NCI-H2196 treated with DMSO at 0.1 percent for 48 hours (cell line): ENCODE measurements around the gene ORC4.

Source experiments
- DNase-seq: peaks from one replicate; lab custom pipeline; 2025; ENCODE audit not compliant: unreplicated experiment; lab: John Stamatoyannopoulos, UW

Gene ORC4

DNA sequence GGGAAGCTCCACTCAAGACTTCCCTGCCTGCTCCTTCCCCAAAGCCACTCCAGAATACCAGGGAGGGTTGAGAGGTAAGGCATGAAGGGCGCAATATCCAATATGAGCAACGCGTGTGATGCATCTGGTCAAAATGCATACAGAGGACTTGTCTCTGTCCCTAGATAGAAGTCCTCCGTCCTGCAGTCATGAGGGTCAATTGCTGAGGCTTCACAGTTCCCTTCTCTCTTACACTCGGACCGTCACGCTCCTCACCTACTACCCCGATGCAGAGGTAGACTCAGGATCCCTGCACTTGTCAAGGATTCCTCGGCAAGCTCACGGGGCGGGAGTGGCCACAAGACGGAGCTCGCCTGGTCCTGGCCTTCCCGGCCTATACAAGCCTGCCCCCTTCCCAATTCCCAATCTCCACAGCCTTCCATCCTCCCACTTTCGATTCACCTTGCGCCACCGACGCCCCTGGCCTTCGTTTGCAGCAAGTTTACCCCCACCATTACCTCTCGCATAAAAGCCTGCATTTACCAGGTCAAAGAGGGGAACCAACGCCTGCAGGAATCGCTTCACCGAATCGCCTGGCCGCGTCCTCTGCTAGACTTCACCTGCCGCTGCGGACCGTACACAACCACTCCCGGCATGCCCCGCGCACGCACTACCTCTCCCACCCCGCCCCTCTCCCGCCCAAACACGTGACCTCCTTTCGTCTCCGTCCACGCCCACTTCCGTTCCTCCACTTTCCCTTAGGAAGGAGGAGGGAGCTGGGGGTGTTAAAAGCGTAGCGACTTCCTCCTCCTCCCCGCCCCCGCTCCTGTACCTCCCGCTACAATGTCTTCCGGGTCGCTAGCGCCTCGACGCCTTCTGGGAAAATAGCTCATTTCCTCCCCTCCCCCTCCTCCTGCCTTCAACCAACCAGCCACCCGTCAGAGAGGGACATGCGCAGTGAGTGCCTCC, at the start of gene ORC4:
TSS of gene ORC4 (minus strand) at position 627 of the 948 bp plus-strand sequence. CDS start 44,779 bp downstream, outside the sequence.
- DNase-seq = peak; percentile 100

DNA sequence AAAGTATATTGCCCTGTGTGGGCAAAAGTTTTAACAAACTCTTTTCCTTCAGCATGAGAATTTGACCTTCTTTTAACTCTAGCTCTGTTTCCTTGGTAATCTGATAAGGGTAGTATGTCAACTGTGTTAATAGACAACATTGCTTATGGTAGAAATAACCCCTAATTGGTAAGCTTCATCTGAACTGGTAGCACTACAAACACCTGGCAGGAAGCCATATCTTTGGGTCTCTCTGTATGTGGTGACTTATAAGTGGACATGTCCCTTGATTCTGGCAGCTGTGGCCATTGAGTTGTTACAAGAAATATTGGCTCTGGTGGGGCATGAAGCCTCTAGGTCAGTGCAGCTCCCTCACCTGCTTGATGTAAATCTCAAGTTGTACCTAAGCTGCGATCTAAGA, 47.3 kb upstream of the ORC4 start:
- no peak for DNase-seq

DNA sequence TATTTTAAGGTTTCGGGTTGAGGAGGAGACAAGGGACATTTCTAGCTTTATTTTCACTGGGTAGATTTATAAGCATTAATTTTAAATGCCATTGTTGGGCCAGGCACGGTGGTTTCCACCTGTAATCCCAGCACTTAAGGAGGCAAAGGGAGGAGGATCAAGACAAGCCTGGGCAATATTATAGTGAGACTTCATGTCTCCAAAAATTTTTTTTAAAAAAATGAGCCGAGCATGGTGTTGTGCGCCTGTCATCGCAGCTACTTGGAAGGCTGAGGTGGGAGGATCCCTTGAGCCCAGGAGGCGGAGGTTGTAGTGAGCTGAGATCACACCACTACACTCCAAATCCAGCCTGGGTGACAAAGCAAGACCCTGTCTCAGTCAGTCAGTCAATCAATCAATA, 45.4 kb upstream of the ORC4 start:
- no peak for DNase-seq

DNA sequence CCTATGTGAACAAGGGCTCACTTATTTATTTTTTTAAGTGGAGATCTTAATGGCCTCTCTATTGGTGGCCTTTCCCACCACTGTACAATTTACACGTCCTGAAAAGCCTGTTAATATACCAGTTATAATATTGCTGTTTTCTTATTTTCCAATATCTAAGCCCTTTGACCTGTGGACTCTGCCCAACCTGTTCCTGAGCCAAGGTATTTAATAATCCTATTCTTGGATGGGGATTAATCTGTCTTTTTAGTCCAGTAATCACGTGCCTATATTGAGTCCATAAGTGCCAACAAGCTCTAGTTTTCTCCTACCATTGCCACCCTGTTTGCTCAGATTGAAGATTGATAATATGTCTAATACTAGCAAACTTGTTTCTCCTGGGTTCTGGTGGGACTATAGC, 43.1 kb upstream of the ORC4 start:
- DNase-seq = no peak

DNA sequence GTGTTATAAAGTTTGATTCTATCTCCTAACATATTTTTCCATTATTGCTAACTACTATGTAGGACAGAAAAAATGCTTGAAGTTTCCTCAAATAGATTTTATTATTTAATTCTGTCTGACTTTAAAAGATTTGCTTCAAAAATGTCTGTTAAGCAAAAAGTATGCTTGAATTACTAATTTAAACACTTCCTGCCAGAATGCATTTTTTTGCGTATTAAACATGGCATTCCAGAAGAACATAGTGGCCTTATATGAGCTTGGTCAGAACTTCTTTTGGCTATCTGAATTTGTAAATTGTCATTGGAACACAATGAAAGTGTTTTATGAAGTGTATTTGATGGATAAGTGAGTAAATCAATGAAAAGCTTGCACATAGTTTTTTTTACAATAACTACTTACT, 38.1 kb upstream of the ORC4 start:
- no peak for DNase-seq

DNA sequence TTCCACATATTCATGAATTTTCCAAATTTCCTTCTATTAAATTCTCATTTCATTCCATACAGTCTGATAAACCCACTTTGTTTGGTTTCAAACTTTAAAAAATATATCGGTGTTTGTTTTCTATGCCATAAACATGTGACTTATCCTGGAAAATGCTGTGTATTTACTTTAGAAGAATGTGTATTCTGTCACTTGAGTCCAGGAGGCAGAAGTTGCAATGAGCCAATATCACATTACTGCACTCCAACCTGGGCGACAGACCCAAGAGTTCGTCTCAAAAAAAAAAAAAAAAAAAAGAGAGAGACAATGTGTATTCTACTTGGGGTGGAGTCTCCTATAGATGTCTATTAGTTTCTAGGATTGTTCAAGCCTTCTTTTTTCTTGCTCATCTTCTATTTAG, 32.1 kb upstream of the ORC4 start:
- DNase-seq = no peak

DNA sequence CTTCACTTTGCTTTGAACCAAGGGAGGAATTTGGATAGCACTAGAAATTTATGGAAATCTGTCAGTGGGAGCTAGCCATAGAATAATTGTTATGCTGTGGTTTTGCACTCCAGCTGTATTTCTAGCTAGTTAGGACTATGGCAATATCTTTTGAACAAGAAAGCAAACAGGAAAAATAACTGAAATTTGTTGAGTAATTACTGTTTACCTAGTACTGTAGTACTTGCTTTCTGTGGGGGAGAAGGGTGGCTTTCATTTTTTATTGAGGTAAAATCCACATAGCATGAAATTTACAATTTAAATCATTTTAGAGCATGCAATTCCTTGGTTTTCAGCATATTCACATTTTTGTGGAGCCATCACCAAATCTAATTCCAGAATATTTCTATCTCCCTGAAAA, 28.7 kb upstream of the ORC4 start:
- no peak for DNase-seq

DNA sequence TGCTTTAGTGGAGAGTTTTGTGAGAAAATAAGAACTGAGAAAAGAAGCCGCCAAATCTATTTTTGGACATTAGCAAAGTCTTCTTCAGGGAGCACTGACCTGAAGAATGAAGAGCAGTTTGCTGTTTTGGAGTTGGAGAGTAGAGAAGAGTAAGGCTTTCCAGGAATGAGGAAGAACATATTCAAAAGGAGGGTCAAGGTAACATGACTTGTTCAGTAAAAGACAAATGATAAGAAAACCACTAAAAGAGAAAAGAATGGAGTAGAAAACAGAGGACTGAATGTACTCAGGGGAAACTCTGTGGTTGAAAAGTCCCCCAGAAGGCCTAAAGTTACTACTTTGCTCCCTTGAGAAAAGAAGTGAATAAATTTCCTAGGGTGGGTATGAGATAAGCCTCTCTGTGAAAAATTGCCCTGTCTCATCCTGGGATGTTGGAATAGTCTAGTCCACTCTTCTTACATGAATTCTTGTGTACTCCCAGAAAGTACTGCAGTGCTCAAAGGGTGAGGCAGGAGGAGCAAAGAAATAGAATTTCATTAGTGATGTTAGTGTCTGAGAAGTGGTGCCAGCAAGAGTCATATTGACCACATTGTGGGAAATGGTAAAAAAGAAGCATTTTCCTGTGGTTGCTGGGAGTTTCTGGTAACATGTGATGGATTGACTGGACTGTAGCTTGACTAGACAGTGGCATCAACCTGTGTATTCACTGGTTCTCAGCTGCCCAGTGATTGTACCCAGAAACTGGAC, 28.1 kb upstream of the ORC4 start:
- DNase-seq = no peak

DNA sequence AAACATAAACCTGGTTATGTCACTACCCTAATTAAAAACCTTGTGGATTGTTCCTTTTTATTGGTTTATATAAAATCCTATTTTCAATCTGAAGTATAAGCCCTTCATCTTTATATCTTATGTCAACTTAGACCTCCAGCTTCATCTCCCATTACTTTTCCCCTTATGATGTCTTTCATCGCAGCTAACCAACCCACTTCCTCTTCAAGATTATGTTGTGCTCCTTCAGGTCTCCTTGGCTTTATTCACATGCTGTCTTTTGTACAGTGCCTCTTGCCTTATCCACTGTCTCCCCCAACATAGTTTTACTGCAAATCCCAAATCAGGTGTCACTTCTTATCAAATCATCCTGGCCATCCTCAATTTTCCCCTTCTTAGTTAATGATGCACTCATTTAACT, 26.3 kb upstream of the ORC4 start:
- DNase-seq = no peak

DNA sequence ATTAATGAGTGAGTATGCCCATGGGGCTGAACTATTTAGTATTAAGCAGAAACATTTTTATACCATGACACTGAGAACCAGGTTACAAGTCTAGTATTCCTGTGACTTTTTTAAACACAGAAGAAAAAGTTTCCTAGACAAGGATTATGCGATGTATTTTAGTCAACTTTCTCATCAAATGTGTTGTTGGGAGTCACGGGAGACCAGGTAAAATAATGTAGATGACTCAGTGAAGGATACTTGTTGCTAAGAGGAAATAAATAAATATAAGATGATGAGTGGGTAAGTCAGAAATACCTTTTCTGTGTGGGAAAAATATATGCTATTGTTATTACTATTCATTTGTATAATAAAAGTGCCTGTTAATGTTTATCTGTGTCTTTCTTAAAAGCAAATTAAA, 23.8 kb upstream of the ORC4 start:
- no peak for DNase-seq

DNA sequence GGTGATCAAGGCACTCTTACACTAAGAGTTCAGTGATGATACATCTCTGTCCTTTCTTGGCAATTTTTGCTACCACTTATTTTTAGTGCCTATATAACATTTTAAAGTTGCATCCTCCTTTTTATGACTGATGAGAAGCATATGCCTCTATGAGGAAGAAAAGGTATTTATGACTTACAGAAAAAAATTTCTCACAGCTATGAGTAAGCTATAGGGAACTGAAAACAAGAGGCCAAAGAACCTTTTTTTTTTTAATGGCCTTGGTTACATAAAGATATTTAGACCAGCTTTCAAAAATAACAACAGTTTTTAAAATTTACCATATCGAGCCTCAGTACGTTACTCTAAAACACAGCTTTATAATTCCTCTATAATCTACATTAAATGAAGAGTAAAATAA, 21.7 kb upstream of the ORC4 start:
- no peak for DNase-seq

DNA sequence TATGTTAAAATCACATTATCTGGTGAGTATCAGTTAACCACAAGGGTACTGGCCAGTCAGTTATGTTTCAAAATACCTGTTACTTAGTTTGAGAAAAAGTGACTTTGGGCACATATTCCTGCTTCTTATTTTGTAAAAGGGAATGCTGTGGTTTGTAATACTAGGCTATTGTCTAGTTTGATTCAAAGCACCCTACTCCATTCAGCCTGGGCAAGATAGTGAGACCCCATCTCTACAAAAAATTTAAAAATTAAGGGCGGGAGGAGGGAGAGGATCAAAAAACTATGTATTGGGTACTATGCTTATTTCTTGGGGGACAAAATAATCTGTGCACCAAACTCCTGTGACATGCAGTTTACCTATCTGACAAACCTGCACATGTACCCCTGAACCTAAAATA, 19.2 kb upstream of the ORC4 start:
- DNase-seq = no peak

DNA sequence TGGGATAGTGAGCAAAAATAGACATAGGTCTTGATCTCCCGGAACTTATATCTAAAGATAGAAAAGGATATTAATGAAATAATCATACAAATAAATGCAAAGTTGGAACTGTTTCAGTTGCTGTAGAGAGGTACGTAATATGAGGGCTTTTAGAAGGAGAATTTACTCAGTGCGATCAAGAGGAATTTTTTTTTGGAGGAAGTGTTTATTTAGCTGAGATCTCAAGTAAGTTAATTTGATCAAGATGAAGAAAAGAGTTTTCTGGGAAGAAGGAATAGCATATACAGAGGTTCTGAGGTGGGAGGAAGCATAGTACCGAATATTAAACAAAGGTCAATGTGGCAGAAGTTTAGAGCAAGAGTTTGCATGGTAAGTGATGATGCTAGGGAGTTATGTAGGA, 11.7 kb upstream of the ORC4 start:
- no peak for DNase-seq

DNA sequence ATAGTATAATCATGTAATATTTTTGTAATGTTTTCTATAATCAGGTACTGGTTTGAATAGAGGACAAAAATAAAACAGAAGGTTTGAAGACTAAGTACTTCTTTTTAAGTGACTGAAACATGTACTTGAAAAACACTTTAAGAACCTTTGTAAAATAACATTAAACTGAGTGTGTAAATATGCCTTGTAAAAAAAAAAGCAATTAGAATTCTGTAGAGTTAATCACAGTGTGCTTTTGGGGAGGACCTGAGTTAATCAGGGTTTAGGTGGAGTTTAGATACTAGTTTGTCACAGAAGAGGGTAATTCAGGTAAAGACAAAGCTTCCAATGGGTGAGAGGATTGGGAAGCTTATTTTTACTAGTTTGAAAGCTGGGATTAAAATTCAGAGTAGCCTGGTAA, 10.6 kb upstream of the ORC4 start:
- no peak for DNase-seq

DNA sequence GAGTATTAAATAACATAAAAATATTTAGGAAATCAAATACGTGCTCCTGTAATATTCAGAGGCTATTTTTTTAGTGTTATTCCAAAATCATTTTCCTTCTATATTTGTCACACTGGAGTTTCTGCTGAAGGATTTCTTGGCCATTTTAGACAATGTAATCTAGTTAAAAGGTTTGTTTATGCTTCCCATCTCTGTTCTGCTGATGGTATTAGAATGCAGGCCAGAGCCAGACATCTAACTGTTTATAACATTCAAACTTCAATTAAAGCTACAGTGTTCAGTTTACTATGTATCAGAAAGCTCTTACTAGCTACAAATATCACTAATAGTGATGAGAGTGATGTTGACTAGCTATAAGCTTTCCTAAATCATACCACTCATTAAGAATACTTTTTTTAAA, 8.2 kb upstream of the ORC4 start:
- DNase-seq = no peak

DNA sequence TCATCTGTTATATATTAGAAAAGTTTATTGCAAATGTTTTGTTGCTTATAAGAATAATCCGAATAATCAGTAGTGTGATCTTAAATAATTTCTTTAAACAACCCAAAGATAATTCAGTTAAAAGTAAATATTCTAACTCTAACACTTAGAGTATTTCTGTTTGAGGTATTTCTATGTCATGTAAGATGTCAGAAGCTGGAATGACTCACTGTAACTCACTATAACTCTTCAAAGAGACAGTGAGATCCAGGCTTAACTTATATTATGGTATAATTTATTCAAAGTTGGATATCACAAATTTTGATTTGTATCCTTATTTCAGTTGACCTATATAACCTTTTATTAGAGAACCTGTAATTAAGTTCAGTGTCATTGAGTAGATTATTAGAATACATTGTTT, 7.3 kb upstream of the ORC4 start:
- DNase-seq = no peak

DNA sequence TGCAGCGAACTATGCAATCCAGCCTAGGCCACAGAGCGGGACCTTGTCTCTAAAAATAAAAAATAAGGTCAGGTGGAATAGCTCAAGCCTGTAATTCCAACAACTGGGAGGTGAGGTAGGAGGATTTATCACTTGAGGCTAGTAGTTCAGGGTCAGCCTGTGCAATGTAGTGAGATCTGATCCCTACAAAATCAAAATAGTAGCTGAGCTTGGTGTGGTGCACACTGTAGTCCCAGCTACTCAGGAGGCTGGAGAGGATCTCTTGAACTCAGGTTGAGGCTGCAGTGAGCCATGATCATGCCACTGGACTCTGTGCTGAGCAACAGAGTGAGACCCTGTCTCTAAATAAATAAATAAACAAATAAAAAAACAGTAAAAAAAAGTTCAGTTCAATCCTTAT, 6.0 kb upstream of the ORC4 start:
- DNase-seq = no peak

DNA sequence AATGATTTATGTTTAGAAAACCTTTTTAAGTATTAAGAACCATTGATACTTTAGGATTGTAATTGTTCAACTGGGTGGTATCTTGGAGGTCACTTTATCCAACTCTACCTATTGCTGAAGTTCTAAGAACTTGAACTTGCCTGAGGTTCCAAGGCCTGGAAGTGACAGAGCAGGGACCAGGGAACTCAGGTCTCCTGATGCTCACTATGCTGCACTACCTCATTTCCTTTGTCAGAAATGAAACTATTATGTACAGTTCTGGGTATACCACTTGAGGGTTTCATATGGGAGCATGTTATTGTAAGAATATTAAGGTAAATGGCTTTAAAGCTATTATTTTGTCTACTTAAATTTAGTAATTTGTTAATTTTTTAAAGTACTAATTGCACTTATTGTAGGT, 3.3 kb upstream of the ORC4 start:
- no peak for DNase-seq

DNA sequence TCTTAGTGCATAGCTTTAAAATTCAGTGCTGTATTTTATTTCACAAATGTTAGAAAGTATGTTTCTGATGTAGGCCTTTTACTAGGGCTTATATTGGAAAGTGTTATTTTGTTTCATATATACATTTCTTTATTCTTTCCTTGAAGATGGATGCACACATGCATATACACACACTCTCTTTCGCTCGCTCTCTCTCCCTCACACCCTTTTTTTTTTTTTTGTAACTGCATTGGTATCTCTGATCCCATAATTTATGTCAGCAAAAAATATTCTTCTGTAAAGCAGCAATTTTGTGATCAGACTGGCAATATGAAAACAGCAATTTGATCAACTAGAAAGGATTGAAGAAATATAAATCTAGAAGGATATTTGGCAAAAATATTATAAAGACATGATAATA, 2.3 kb upstream of the ORC4 start:
- DNase-seq = no peak

DNA sequence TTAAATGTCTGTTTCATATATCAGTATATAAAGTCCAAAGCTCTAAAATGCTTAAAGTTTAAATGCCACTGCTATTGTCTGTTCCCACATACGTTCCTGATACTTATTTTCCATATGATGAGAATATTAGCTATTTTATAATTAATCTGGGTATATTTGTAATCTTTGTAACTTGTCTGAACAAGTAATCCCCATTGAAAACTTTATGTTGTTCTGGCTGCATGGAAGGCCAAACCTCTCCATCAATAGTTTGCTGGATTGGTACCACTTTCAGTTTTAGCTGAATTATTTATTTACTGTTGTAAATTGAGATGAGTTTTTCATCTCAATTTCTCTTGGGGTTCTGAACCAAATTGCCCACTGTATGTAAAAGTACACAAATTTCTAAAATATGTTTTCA, 1.8 kb upstream of the ORC4 start:
- DNase-seq = no peak

DNA sequence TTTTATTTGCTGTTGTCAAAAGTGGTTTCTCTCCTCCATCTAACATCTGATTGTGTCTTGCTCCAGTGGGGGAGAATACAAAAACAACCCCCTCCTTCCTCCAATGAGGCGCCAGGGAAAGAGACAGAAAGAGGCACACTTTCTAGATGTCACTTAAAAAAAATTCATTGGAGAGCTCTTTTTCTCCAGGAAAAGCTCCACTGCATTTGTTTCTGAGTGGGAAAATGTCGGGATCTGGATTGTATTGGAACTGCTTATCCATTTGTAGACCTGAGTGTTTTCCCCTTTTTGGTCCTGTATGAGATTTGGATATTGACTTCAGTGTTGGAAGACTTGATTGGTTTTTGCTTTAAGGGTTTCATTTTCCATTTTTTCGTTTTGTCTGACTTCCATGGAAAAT, 1.3 kb upstream of the ORC4 start:
- no peak for DNase-seq

DNA sequence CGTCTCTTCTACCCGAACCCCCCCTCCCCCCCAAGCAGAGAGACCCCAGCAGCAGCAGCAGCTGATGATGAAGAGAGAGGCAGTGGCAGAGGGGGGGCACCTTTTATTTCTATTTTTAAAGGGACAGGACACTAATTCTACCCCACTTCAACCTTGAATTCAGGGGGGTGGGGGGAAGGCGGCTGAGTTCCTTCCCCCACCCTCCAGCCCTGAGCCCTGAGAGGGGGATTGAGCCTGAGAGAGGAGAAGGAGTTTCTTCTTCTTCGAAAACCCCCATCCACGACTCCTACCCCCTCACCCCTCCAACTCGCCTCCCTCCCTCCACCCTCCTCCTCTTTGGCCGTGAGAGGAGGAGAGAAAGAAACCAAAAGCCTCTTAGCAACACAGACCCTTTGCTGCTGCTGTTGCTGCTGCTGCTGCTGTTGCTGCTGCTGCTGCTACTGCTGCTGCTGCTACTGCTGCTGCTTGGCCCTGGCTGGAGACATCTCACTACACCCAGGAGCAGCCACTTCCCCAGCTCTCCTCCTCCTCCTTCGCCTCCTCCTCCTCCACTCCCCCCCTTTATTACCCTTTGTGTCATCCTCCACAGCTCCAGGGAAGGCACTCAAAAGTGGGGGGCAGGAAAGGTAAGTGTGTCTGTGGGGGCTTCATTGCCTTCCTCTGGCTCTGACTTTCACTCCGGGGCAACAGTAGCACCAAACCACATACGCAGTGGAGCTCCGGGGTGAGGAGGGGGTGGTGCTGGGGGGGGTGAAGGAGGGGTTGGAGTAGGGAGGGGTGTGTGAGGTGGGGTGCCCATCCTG, 723 bp upstream of the ORC4 start, which contains the start of gene MBD5:
TSS of gene MBD5 (plus strand) at position 33 of the 803 bp plus-strand sequence.
- no peak for DNase-seq
